Pericardium fibroblast (primary cell): ENCODE data around the gene SERP2. TPM values are rescaled to one million over a fixed set of nuclear protein-coding genes. Genes with fewer than 3 reads are reported as not detected.

Source experiments
- total RNA-seq: library from RNA; depleted of rRNA; stranded (reverse); fragments of >200 nt; gene quantifications from 2 replicates; pipeline ENCODE4 v1.2.3, GENCODE V29; 2015

SERP2 gene
- 1.1 and 3.5 TPM in 2 replicates for total RNA-seq

GRCh38 chr13:44373601-44374347 lies at the start of gene SERP2:
TSS of gene SERP2 (plus strand) at chr13:44373824. CDS start at chr13:44374026, 202 bp downstream.

Other genes starting within 250 kb of the SERP2 start
- gene TSC22D1, start 202.5 kb downstream of the SERP2 start, total RNA-seq = 61.2 and 74.9 TPM in 2 replicates